Measurements from ENCODE around the gene DCAF4.

DNA sequence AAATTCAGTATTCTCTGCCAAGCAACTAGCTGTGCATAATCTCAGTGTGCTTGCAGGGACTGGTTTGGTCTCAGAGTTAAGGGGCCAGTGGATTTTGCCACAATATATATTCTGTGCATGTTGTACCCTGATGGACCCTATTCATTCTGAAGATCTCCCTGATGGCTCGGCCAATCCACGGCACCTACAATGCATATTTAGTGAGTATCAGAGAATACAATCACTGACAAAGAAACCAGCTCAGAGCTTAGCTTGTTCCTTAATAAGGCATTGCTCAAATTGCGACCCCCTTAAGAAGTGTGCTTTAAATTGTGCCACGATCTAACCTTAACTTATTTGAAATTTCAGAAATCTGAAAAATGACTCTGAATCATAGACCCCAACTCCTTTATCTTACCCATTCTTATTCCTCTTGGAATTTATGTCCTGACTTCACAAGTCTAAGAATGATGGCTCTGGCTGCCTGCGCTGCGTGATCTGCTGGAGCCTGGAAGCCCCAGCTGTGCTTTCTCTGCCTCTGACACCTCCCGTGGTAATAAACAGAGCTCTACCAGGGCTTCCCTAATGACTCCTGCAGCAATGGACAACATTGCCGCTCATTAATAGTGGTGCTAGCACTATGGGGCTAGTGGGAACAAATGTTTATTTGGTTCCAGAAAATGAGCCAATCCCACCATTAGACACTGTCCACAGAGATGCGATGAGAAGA, 9.0 kb upstream of the DCAF4 start:
- TF ChIP-seq POLR2A (IDR thresholded peaks at IDR 0.05): no peak
- TF ChIP-seq, protein P1, sequence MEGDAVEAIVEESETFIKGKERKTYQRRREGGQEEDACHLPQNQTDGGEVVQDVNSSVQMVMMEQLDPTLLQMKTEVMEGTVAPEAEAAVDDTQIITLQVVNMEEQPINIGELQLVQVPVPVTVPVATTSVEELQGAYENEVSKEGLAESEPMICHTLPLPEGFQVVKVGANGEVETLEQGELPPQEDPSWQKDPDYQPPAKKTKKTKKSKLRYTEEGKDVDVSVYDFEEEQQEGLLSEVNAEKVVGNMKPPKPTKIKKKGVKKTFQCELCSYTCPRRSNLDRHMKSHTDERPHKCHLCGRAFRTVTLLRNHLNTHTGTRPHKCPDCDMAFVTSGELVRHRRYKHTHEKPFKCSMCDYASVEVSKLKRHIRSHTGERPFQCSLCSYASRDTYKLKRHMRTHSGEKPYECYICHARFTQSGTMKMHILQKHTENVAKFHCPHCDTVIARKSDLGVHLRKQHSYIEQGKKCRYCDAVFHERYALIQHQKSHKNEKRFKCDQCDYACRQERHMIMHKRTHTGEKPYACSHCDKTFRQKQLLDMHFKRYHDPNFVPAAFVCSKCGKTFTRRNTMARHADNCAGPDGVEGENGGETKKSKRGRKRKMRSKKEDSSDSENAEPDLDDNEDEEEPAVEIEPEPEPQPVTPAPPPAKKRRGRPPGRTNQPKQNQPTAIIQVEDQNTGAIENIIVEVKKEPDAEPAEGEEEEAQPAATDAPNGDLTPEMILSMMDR (IDR thresholded peaks at IDR 0.05): no peak

All from testis (tissue), 2 donors.